Keratinocyte (primary cell): ENCODE data around the gene CNGA3. TPM values are rescaled to one million over a fixed set of nuclear protein-coding genes. Genes with fewer than 3 reads are reported as not detected.

ENCODE experiments used
- DNase-seq: peaks from one replicate; pipeline ENCODE4 v3.0.0-alpha.2; 2011; ENCODE audit warnings: low read depth, missing footprints, low spot score
- FAIRE-seq: peaks from 2 replicates; lab custom pipeline; 2011; peaks lifted over from hg19 to GRCh38; lab: Jason Lieb, UNC
- H2AFZ ChIP-seq: 2 replicates; pipeline ENCODE4 v1.6.0; 2012; ENCODE audit warnings: low read length, control low read depth, inconsistent platforms; ENCODE audit not compliant: control insufficient read depth
- H3K27ac ChIP-seq: 2 replicates; pipeline ENCODE4 v1.5.1; 2011; ENCODE audit warnings: low read length; ENCODE audit not compliant: control insufficient read depth, insufficient read depth
- H3K27me3 ChIP-seq: 3 replicates; pipeline ENCODE4 v1.6.0; 2011; ENCODE audit warnings: low read length; ENCODE audit not compliant: control insufficient read depth, insufficient read depth; ENCODE audit errors: extremely low read depth
- H3K36me3 ChIP-seq, 2 experiments: 2 replicates in 1 of 2; 3 replicates in 1 of 2; pipeline ENCODE4 v1.5.1; 2011; ENCODE audit warnings: low read length in 2 of 2, mild to moderate bottlenecking in 1 of 2; ENCODE audit not compliant: control insufficient read depth in 2 of 2, insufficient read depth in 2 of 2; ENCODE audit errors: extremely low read depth in 1 of 2
- H3K4me1 ChIP-seq: 3 replicates; pipeline ENCODE4 v1.5.1; 2011; ENCODE audit warnings: low read length; ENCODE audit not compliant: control insufficient read depth, insufficient read depth; ENCODE audit errors: extremely low read depth
- H3K4me2 ChIP-seq: 3 replicates; pipeline ENCODE4 v1.6.0; 2011; ENCODE audit warnings: low read depth, low read length; ENCODE audit not compliant: control insufficient read depth, insufficient read depth; ENCODE audit errors: extremely low read depth
- H3K4me3 ChIP-seq, 3 experiments: fragments of 200-600 bp in 1 of 3; sonication (generic) in 1 of 3; 2 replicates in 2 of 3; 3 replicates in 1 of 3; pipeline ENCODE4 v1.5.1; 2011 to 2016; ENCODE audit warnings: low read length in 3 of 3, mild to moderate bottlenecking in 3 of 3, control low read depth in 2 of 3, inconsistent platforms in 1 of 3, low read depth in 1 of 3, mixed read lengths in 1 of 3, mixed run types in 1 of 3, moderate library complexity in 1 of 3; ENCODE audit not compliant: control insufficient read depth in 2 of 3, insufficient read depth in 2 of 3; ENCODE audit errors: extremely low read depth in 1 of 3
- H3K79me2 ChIP-seq: 2 replicates; pipeline ENCODE4 v1.6.0; 2012; ENCODE audit warnings: low read length; ENCODE audit not compliant: control insufficient read depth, insufficient read depth
- H3K9ac ChIP-seq: 3 replicates; pipeline ENCODE4 v1.6.0; 2011; ENCODE audit warnings: low read length; ENCODE audit not compliant: control insufficient read depth, insufficient read depth; ENCODE audit errors: extremely low read depth
- H3K9me1 ChIP-seq: 3 replicates; pipeline ENCODE4 v1.6.0; 2011; ENCODE audit warnings: low read length; ENCODE audit not compliant: control insufficient read depth, insufficient read depth; ENCODE audit errors: extremely low read depth
- H3K9me3 ChIP-seq: 2 replicates; pipeline ENCODE4 v1.5.1; 2012; ENCODE audit warnings: low read depth, low read length; ENCODE audit not compliant: control insufficient read depth
- H4K20me1 ChIP-seq: 3 replicates; pipeline ENCODE4 v1.6.0; 2011; ENCODE audit warnings: low read length; ENCODE audit not compliant: control insufficient read depth, insufficient read depth; ENCODE audit errors: extremely low read depth
- CTCF ChIP-seq, 3 experiments: IDR thresholded peaks in 1 of 3; conservative IDR thresholded peaks in 1 of 3; optimal IDR thresholded peaks in 1 of 3; 2 replicates in 2 of 3; 3 replicates in 1 of 3; pipeline versions ENCODE3 to v1.5.1; 2011; ENCODE audit warnings: low read length in 3 of 3, mild to moderate bottlenecking in 3 of 3, moderate library complexity in 2 of 3, control low read depth in 1 of 3, inconsistent platforms in 1 of 3; ENCODE audit not compliant: insufficient read depth in 2 of 3; ENCODE audit errors: extremely low read depth in 1 of 3
- EZH2 ChIP-seq: IDR thresholded peaks from one replicate; pipeline ENCODE4 v1.6.1; 2012; ENCODE audit warnings: inconsistent platforms, mild to moderate bottlenecking, low read length, moderate library complexity
- dilution Hi-C: fragments of 300-500 bp; cut with MboI; formaldehyde crosslinking; loops from one replicate; pipeline ENCODE4 v1.7.0; 2020; ENCODE audit warnings: low sequenced_read_pairs; ENCODE audit not compliant: extremely low pct_ligation_motif_present
- polyA minus RNA-seq, 3 experiments: library from RNA; depleted of rRNA, polyadenylated mRNA; stranded (reverse); fragments of >200 nt; gene quantifications; 1 replicate in 1 of 3; 2 replicates in 1 of 3; 3 replicates in 1 of 3; pipeline ENCODE4 v1.2.3, GENCODE V29; 2011
- polyA plus RNA-seq, 5 experiments: library from polyadenylated mRNA; depleted of rRNA in 3 of 5; stranded (reverse) in 3 of 5; stranded (forward) in 1 of 5; unstranded in 1 of 5; fragments of >200 nt; gene quantifications; 1 replicate in 1 of 5; 2 replicates in 3 of 5; 3 replicates in 1 of 5; pipeline versions ENCODE4 v1.2.1 to v1.2.3, GENCODE V29; 2011 to 2012; ENCODE audit warnings: missing spikeins in 2 of 5, low read depth in 1 of 5, low replicate concordance in 1 of 5

CNGA3 gene
- polyA plus RNA-seq (0.01 TPM in 2 of 3 replicates, not detected in the other), polyA minus RNA-seq (not detected in 3 replicates)
- not detected for polyA plus RNA-seq (2011; ENCODE audit: low read depth)
- polyA plus RNA-seq (2011; cell fraction: cytosol; rRNA removed): not detected in 2 replicates
- polyA plus RNA-seq (2011; cell fraction: nucleus; rRNA removed): 0.05 TPM in 1 of 2 replicates, not detected in the other
- polyA plus RNA-seq (2012; ENCODE audit: low replicate concordance): not detected in 2 replicates
- polyA minus RNA-seq (2011; cell fraction: cytosol; rRNA and poly(A)+ RNA removed): not detected
- not detected in 2 replicates for polyA minus RNA-seq (2011; cell fraction: nucleus; rRNA and poly(A)+ RNA removed)

- no peak within 1 kb of the TSS for H3K4me3 ChIP-seq
- dilution Hi-C loops: no loop called here
- H3K4me1 ChIP-seq: no peaks in the 10 kb centered on the region
- H3K9me3 ChIP-seq: no peaks in the 10 kb centered on the region
- peaks cover 66% of the 10 kb centered on the region for H3K27me3 ChIP-seq
- TF ChIP-seq CTCF (optimal IDR thresholded peaks at IDR 0.05 in 1 of 3, IDR thresholded peaks at IDR 0.05 in 1 of 3, conservative IDR thresholded peaks at IDR 0.05 in 1 of 3; ENCODE audit: extremely low read depth in 1 of 3, insufficient read depth in 2 of 3, low read length in 3 of 3): no peak
- peak; percentile 85 for TF ChIP-seq EZH2
- no peak for DNase-seq
- no peak within 1 kb of the TSS for H2AFZ ChIP-seq
- no peaks in the 10 kb centered on the region for H3K36me3 ChIP-seq
- H3K9me1 ChIP-seq: no peaks in the 10 kb centered on the region
- H3K79me2 ChIP-seq: no peaks in the 10 kb centered on the region
- H3K9ac ChIP-seq: no peak within 1 kb of the TSS
- FAIRE-seq: no peak
- peaks cover 5% of the 10 kb centered on the region for H4K20me1 ChIP-seq
- peak within 1 kb of the TSS; percentile 16 for H3K4me2 ChIP-seq
- H3K27ac ChIP-seq: no peak within 1 kb of the TSS
Observed at GRCh38 chr2:98346311-98347236, at the start of gene CNGA3. Gene CNGA3, plus strand, starts transcription at chr2:98346456. Its CDS starts 23,520 bp downstream, at chr2:98369976.

GRCh38 chr2:98297817-98298682 is 48.2 kb upstream of the CNGA3 start:
- H3K9ac ChIP-seq: no peak overlapping the region
- no peak for FAIRE-seq
- no peak overlapping the region for H3K27ac ChIP-seq
- H3K9me1 ChIP-seq: no peaks in the 10 kb centered on the region
- H3K27me3 ChIP-seq: peaks cover 11% of the 10 kb centered on the region
- H2AFZ ChIP-seq: no peak overlapping the region
- no peaks in the 10 kb centered on the region for H3K4me1 ChIP-seq
- H3K4me3 ChIP-seq: no peak overlapping the region
- no peaks in the 10 kb centered on the region for H4K20me1 ChIP-seq
- H3K79me2 ChIP-seq: no peaks in the 10 kb centered on the region
- dilution Hi-C loops: no loop called here
- TF ChIP-seq EZH2 (no peak), CTCF (optimal IDR thresholded peaks at IDR 0.05 in 1 of 3, IDR thresholded peaks at IDR 0.05 in 1 of 3, conservative IDR thresholded peaks at IDR 0.05 in 1 of 3; ENCODE audit: extremely low read depth in 1 of 3, insufficient read depth in 2 of 3, low read length in 3 of 3) (peak in 1 of 3 experiments; percentile 20)
- H3K9me3 ChIP-seq: no peaks in the 10 kb centered on the region
- H3K4me2 ChIP-seq: no peak overlapping the region
- DNase-seq: no peak
- H3K36me3 ChIP-seq: no peaks in the 10 kb centered on the region
